GM12875 (cell line): ENCODE measurements around the gene TAF6.
A peak's percentile ranks its signal among the peaks of the same experiment; 100 is the strongest.

ENCODE experiments used
- H3K4me3 ChIP-seq: one replicate; pipeline ENCODE4 v1.5.1; 2011; ENCODE audit warnings: low read depth, low read length, control low read depth
- TF ChIP-seq, protein P1 (sequence below): IDR thresholded peaks from 2 replicates; pipeline ENCODE4 v1.5.1; 2011; ENCODE audit warnings: low read depth, mild to moderate bottlenecking, control low read depth, inconsistent platforms, low read length, moderate library complexity, borderline replicate concordance; ENCODE audit not compliant: insufficient read depth

TAF6 gene

DNA sequence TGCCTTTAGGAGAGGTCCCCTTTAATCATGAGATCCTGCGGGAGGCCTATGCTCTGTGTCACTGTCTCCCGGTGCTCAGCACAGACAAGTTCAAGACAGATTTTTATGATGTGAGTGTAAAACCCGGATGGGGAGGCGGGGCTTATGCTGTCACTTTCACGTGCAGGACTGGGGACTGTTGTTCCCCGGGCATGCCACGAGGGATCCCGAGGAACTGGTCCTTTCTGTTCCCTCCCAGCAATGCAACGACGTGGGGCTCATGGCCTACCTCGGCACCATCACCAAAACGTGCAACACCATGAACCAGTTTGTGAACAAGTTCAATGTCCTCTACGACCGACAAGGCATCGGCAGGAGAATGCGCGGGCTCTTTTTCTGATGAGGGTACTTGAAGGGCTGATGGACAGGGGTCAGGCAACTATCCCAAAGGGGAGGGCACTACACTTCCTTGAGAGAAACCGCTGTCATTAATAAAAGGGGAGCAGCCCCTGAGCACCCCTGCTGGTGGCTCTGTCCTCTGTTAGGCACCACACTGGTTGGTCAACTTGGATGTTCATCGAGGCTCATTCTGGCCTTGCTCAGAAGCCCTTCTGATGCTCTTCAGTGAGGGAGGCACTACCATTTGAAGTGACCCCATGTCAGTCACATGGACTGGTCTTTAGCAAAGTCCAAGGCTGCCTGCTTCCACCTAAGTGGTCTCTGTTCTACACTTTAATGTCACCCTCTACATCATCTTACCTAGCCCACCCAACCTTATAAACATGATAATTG lies 27.6 kb downstream of the TAF6 start:
- no peak overlapping the region for H3K4me3 ChIP-seq
- TF ChIP-seq, protein P1, sequence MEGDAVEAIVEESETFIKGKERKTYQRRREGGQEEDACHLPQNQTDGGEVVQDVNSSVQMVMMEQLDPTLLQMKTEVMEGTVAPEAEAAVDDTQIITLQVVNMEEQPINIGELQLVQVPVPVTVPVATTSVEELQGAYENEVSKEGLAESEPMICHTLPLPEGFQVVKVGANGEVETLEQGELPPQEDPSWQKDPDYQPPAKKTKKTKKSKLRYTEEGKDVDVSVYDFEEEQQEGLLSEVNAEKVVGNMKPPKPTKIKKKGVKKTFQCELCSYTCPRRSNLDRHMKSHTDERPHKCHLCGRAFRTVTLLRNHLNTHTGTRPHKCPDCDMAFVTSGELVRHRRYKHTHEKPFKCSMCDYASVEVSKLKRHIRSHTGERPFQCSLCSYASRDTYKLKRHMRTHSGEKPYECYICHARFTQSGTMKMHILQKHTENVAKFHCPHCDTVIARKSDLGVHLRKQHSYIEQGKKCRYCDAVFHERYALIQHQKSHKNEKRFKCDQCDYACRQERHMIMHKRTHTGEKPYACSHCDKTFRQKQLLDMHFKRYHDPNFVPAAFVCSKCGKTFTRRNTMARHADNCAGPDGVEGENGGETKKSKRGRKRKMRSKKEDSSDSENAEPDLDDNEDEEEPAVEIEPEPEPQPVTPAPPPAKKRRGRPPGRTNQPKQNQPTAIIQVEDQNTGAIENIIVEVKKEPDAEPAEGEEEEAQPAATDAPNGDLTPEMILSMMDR = no peak

DNA sequence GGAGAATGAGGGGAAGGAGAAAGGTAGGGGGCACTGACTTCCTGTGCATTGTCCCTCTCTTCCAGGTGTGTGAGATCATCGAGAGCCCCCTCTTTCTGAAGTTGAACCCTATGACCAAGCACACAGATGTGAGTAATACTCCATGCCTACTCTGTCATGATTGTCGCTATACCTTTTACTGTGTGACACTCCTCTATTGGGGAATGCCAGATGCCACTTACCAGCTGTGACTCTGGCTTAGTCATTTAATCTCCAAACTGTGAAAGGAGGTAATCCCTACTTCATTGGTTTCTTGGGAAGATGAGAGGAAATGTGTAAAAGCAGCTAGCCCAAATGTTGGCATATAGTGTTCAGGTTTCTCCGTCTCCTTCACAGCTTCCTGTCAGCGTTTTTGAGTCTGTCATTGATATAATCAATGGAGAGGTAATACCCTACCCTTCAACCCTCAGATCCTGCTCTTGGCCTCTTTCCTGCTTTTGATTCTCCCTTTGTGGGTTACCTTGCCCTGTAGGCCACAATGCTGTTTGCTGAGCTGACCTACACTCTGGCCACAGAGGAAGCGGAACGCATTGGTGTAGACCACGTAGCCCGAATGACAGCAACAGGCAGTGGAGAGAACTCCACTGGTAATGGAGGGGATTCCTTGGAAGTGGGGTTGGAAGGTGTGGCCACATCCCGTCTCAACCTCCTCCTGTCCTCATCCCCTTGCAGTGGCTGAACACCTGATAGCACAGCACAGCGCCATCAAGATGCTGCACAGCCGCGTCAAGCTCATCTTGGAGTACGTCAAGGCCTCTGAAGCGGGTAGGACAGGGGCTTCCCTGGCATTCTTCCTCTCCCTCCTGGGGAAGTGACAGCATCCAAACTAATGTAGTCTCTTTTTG lies 28.4 kb downstream of the TAF6 start:
- no peak overlapping the region for H3K4me3 ChIP-seq
- TF ChIP-seq, protein P1 = no peak

DNA sequence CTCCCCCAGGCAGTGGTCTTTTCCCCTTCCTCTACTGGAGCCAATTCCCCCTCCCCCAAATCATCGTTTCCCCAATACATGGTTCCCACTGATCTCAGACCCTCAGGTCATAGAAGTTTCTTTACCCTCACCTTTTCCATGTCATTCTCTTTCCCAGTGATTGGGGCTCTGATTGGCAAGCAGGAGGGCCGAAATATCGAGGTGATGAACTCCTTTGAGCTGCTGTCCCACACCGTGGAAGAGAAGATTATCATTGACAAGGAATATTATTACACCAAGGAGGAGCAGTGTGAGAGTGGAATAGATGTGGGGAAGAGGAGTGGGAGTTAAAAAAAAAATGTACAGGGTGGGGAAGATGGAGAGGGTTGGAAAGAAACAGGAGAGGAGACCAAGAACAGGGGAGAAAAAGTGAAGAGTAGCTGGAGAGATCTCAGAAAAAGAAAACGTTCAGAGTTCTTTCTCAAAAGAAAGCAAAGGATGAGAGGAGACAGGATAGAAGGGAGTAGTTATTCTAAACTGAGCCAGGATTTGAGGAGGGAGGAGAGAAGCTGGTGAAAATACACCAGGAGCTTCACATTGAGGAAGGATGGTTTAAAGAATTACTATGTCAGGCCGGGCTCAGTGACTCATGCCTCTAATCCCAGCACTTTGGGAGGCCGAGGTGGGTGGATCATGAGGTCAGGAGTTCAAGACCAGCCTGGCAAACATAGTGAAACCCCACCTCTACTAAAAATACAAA lies 29.5 kb downstream of the TAF6 start:
- TF ChIP-seq, protein P1 = no peak

DNA sequence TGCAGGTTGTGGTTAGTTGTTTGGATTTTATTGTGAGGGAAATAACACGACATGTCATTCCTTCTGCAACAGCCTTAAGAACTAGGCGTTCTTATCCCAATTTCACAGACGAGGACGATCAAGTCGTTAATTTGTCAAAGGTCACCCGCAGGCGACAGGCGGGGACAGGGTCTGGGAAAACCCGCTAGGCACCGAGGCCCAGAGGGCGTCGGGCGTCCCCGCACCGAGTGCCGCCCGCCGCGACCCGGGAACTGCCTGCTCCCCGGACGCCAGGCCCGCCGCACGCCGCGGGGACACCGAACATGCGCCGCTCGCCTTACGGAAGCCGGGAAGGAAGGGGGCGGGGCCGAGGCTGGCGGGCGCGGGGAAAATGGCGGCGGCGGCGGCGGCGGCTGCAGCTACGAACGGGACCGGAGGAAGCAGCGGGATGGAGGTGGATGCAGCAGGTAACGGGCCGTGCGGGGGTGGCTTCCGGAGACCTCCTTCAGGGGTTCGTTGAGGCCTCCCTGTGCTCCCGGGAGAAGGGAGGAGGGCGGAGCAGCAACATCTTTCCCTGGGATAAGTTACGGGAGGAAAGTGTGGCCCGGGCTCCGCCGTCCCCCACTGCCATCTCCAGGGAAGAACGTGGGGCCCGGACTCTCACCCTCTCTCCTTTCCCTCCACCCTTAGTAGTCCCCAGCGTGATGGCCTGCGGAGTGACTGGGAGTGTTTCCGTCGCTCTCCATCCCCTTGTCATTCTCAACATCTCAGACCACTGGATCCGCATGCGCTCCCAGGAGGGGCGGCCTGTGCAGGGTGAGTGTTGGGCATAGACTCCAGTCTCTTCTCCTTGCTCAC lies 30.3 kb downstream of the TAF6 start, which contains the start of gene COPS6:
TSS of gene COPS6 (plus strand) at position 349 of the 837 bp plus-strand sequence. CDS start at position 371, 22 bp downstream.
- TF ChIP-seq, protein P1 = no peak
- peak within 1 kb of the TSS; percentile 97 for H3K4me3 ChIP-seq

More for the DNA sequence above, 29.5 kb downstream of the TAF6 start:
- peak overlapping the region; percentile 97 for H3K4me3 ChIP-seq

DNA sequence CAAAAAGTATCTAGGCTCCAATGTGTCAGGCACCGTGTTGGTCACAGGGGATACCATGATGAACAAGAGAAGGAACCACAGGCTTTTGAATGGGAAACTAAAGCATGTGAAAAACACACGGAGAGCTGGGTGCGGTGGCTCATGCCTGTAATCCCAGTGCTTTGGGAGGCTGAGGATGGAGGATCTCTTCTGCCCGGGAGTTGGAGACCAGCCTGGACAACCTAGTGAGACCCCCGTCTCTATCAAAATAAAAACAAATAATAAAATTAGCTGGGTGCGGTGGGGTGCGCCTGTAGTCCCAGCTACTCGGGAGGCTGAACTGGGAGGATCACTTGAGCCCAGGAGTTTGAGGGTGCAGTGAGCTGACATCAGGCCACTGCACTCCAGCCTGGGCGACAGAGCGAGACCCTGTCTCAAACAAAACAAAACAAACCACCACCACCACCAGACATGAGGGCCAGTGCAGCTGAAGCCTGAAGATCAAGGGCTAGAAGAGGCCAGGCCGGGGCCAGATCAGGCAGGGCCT lies 31.0 kb downstream of the TAF6 start:
- peak overlapping the region; percentile 97 for H3K4me3 ChIP-seq
- TF ChIP-seq, protein P1 = no peak

DNA sequence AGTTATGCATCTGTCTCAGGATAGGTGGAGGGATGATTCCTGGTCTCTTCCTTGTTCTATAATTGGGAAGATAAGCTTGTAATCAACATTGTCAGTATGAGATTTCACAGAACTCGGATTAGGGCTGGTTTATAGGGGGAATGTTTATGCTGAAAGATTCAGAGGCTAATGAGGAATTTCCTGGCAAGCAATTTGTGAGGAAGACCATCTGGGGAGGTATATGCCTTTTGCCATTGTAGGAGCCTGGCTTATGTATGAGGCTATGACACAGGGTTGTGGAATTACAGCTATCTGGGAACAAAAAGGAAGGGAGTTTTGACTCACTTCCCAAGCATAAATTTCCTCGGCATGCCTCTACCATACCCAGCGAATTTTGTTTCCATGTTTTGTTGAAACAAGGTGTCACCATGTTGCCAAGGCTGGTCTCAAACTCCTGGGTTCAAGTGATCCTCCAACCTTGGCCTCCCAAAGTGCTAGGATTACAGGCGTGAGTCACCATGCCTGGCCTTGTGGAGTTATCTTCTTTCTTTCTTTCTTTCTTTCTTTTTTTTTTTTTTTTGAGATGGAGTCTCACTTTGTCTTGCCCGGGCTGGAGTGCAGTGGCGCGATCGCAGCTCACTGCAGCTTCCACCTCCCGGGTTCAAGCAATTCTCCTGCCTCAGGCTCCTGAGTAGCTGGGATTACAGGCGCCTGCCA lies 32.0 kb downstream of the TAF6 start:
- H3K4me3 ChIP-seq = no peak overlapping the region
- TF ChIP-seq, protein P1 = no peak
